Duodenal mucosa (tissue), 2 donors: ENCODE measurements around the gene CYP2W1.
"Not testable (repeated sequence)": the region's sequence is repeated elsewhere in the genome, so short reads cannot be mapped to it uniquely, and the experiment has no call there.

Source experiments
- H3K27ac ChIP-seq: one replicate; pipeline ENCODE4 v1.7.0; 2013; ENCODE audit warnings: low read depth, low read length
- H3K27me3 ChIP-seq, 2 donors: one replicate each; pipeline ENCODE4 v1.7.0; 2013; ENCODE audit warnings: low read length in 2 of 2, control low read depth in 1 of 2; ENCODE audit not compliant: insufficient read depth in 2 of 2, control insufficient read depth in 1 of 2
- H3K36me3 ChIP-seq, 2 donors: one replicate each; pipeline ENCODE4 v1.7.0; 2013; ENCODE audit warnings: low read length in 2 of 2, control low read depth in 1 of 2; ENCODE audit not compliant: insufficient read depth in 2 of 2, control insufficient read depth in 1 of 2
- H3K4me1 ChIP-seq, 2 donors: one replicate each; pipeline ENCODE4 v1.7.0; 2013; ENCODE audit warnings: low read length in 2 of 2, control low read depth in 1 of 2; ENCODE audit not compliant: insufficient read depth in 2 of 2, control insufficient read depth in 1 of 2
- H3K4me3 ChIP-seq, 2 donors: one replicate each; pipeline ENCODE4 v1.7.0; 2013; ENCODE audit warnings: low read length in 2 of 2, low read depth in 1 of 2
- H3K9ac ChIP-seq, 2 donors: one replicate each; pipeline ENCODE4 v1.7.0; 2013; ENCODE audit warnings: low read length in 2 of 2, low read depth in 1 of 2
- H3K9me3 ChIP-seq, 2 donors: one replicate each; pipeline ENCODE4 v1.7.0; 2013; ENCODE audit warnings: low read length in 2 of 2, control low read depth in 1 of 2; ENCODE audit not compliant: control insufficient read depth in 1 of 2

Gene CYP2W1

DNA sequence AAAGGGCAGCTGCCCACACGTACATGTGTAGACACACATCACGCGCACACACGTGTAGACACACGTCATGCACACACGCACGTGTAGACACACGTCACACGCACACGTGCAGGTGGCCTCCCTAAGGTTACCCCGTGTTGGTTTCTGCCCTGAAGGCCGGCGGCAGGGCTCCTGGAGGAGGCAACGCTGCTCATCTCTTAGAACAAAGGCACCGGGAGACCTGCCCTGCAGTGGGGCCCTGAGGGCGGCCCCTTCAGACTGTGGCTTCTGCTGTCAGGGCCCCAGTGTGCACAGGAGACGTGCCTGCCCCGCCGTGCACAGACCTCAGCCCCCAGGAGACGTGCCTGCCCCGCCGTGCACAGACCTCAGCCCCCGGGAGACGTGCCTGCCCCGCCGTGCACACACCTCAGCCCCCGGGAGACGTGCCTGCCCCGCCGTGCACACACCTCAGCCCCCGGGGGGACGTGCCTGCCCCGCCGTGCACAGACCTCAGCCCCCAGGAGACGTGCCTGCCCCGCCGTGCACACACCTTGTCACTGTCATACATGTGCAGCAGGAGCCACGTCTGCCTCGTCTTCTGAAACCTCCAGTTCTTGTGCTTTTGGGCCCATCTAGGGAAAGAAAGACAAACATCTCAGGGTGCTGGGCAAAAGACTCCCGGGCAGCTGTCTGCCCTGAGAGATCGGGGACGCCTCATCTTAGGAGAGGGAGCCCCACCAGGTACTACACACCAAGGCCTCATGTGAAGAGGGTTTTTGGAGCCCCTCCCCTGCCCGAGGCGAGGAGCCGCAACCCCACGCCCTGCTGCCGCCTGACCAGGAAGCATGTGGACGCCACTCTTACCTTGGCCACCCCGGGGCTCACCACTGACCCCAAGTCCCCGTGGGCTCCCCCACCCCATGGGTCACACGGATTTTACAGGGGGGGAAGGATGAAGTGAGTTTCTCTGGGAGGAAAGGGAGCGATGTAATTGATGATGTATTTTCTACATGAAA lies 17.3 kb downstream of the CYP2W1 start:
- Histone ChIP-seq H3K27me3 (no peaks in the 10 kb centered on the region), H3K27ac (no peak overlapping the region), H3K4me3 (no peak overlapping the region), H3K36me3 (no peaks in the 10 kb centered on the region), H3K9ac (no peak overlapping the region), H3K9me3 (no peaks in the 10 kb centered on the region), H3K4me1 (no peaks in the 10 kb centered on the region)

DNA sequence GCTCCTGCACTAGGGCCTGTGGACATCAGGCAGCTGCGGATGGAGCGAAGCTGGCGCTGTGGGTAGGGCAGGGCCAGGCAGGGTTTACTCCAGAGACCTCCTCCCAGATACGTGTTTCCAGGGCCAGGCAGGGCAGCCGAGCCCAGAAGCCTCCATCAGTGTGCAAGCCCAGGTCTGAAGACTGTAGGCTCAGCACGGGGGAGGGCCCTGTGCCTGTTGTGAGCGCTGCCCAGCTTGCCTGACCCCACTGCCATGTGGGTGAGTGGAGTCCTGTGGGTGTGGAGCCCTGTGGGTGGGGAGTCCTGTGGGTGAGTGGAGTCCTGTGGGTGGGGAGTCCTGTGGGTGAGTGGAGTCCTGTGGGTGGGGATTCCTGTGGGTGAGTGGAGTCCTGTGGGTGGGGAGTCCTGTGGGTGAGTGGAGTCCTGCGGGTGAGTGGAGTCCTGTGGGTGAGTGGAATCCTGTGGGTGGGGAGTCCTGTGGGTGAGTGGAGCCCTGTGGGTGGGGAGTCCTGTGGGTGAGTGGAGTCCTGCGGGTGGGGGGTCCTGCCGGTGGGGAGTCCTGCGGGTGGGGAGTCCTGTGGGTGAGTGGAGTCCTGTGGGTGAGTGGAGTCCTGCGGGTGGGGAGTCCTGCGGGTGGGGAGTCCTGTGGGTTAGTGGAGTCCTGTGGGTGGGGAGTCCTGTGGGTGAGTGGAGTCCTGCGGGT lies 18.2 kb downstream of the CYP2W1 start:
- not testable (repeated sequence) for H3K36me3 ChIP-seq, H3K27me3 ChIP-seq, H3K27ac ChIP-seq, H3K4me3 ChIP-seq, H3K9ac ChIP-seq, H3K4me1 ChIP-seq, H3K9me3 ChIP-seq

DNA sequence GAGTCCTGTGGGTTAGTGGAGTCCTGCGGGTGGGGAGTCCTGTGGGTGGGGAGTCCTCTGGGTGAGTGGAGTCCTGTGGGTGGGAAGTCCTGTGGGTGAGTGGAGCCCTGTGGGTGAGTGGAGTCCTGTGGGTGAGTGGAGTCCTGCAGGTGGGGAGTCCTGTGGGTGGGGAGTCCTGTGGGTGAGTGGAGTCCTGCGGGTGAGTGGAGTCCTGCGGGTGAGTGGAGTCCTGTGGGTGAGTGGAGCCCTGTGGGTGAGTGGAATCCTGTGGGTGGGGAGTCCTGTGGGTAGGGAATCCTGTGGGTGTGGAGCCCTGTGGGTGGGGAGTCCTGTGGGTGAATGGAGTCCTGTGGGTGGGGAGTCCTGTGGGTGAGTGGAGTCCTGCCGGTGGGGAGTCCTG lies 19.0 kb downstream of the CYP2W1 start:
- H3K9me3 ChIP-seq, H3K9ac ChIP-seq, H3K27me3 ChIP-seq, H3K36me3 ChIP-seq, H3K4me3 ChIP-seq, H3K27ac ChIP-seq, H3K4me1 ChIP-seq: not testable (repeated sequence)

DNA sequence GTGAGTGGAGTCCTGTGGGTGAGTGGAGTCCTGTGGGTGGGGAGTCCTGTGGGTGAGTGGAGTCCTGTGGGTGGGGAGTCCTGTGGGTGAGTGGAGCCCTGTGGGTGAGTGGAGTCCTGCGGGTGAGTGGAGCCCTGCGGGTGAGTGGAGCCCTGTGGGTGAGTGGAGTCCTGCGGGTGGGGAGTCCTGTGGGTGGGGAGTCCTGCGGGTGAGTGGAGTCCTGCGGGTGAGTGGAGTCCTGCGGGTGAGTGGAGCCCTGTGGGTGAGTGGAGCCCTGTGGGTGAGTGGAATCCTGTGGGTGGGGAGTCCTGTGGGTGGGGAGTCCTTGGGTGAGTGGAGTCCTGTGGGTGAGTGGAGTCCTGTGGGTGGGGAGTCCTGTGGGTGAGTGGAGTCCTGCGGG lies 19.5 kb downstream of the CYP2W1 start:
- H3K9ac ChIP-seq, H3K9me3 ChIP-seq, H3K36me3 ChIP-seq, H3K4me3 ChIP-seq, H3K27me3 ChIP-seq, H3K4me1 ChIP-seq, H3K27ac ChIP-seq: not testable (repeated sequence)

DNA sequence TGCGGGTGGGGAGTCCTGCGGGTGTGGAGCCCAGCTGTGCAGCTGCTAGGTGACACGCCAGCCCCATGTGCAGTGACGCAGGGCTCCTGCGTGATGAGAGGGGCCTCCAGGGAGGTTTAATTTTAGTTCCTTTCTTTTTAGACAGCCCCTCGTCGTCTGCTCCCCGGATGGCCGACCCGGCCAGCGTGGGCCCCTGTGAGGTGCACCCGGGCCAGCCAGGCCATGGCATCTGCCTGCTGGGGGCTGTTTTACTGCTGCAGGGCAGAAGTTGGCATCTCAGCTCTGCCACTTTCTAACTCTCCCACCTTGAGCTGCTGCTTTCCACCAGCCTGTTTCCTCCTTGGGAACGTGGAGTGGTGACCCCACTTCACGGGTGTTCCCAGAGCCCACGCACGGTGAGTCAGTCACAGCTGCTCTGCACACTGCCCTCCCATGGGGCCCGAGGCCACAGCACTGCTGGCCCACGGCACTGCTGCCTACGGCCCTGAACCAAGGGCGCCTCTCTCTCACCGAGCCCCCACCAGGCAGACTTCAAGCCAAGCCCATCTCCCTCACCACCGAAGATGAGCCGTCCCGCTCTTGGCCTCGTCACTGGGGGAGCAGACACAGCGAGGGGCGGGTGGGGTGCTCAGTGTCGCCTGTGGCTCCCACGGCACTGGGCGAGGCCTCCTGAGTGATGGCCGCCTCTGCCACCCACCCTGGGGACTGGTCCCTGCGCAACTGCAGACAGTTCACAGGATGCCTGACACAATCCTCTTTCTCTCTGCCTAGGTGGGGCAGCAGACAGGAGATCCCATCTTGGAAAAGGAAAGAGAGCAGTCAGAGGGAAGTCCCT lies 21.3 kb downstream of the CYP2W1 start:
- Histone ChIP-seq H3K9me3 (no peaks in the 10 kb centered on the region), H3K36me3 (peaks cover 0 to 7% of the 10 kb centered on the region in 2 donors), H3K4me1 (no peaks in the 10 kb centered on the region), H3K27me3 (no peaks in the 10 kb centered on the region), H3K4me3 (no peak overlapping the region), H3K27ac (no peak overlapping the region), H3K9ac (no peak overlapping the region)

DNA sequence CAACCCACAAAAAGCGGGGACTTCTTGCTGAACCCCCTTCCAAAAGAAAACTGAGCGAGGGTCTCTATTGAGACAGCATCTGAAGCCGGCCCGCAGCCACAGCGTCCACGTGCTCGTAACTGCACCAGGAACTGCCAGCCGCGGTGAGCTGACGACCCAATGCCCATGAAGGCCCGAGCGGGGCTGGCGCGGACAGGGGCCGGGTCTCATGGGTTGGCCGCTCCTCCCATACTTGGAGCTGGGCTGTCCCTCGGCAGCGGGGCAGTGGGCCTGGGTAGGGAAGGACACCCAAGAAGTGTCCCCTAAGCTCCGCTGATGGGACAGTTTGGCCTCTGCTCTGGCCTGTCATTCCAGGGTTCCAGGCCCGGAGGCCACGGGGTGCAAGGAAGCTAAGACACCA lies 22.3 kb downstream of the CYP2W1 start:
- no peak overlapping the region for H3K27ac ChIP-seq
- no peak overlapping the region for H3K4me3 ChIP-seq
- no peaks in the 10 kb centered on the region for H3K9me3 ChIP-seq
- peaks cover 0 to 13% of the 10 kb centered on the region in 2 donors for H3K36me3 ChIP-seq
- H3K9ac ChIP-seq, result no peak overlapping the region
- H3K27me3 ChIP-seq, result no peaks in the 10 kb centered on the region
- H3K4me1 ChIP-seq, result no peaks in the 10 kb centered on the region

DNA sequence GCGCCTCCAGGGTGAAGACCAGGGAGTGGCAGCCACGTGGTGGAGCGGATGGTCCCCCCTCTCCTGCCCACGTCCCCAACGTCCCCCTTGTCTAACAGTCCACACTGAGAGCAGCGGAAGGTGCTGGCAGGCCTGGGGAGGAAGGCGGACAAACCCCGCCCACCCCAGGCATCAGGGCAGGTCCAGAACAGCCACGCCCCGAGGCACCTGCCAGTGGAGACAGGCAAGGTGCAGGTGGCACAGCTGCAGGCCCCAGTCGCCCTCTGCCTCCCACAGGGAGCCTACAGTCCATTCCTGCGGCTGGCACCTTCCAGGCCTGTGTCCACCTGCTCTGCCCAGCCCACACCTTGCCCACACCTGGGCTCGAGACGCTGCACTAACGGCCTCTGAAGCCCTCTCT lies 24.9 kb downstream of the CYP2W1 start:
- Histone ChIP-seq H3K9ac (no peak overlapping the region), H3K27me3 (no peaks in the 10 kb centered on the region), H3K27ac (no peak overlapping the region), H3K4me3 (no peak overlapping the region), H3K9me3 (no peaks in the 10 kb centered on the region), H3K36me3 (peaks cover 0 to 13% of the 10 kb centered on the region in 2 donors), H3K4me1 (no peaks in the 10 kb centered on the region)

DNA sequence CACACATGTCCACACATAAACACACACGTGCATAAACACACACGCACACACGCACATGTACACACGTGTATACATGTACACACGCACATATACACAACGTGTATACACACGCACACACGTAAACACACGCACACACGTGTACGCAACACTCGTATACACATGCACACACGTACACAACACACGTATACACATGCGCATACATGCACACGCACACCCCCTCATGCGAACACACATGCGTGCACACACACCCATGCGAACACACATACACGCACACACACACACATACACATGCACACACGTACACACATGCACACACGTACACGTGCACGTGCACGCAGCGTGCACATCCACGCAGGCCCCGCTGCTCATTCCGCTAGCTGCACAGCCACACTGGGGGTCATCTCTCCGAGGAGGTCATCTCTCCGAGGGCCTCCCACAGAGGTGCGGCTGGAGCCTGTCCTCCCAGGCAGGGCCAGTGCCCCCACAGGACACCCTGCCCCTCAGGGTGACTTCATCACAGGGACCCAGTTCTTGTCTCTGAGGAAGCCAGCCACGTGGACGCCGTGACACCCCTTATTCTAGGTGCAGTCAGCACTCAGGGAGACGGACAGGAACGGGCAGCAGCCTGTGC lies 25.9 kb downstream of the CYP2W1 start:
- Histone ChIP-seq H3K9ac (no peak overlapping the region), H3K27ac (no peak overlapping the region), H3K27me3 (no peaks in the 10 kb centered on the region), H3K4me1 (no peaks in the 10 kb centered on the region), H3K36me3 (peaks cover 0 to 13% of the 10 kb centered on the region in 2 donors), H3K4me3 (no peak overlapping the region), H3K9me3 (no peaks in the 10 kb centered on the region)

DNA sequence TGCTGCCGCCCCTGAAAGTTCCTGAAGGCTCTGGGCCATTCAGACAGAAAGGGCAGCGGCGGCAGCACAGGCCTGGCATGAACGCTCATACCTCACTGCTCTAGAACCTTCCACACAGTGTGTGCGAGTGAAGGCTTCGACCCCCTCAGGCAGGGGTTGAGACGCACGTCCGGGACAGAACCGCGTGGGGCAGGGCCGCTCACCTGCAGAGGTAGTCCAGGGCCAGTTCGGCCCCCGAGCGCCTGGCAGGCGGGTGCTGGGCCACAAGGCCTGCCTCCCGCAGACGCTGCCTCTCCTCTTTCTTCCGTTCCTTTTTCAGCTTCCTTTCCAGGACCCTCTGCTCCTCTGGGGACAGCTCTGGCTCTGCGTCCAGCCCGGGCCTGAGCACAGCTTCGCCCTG lies 26.8 kb downstream of the CYP2W1 start:
- Histone ChIP-seq H3K4me1 (no peaks in the 10 kb centered on the region), H3K9me3 (no peaks in the 10 kb centered on the region), H3K4me3 (no peak overlapping the region), H3K36me3 (peaks cover 0 to 13% of the 10 kb centered on the region in 2 donors), H3K27ac (no peak overlapping the region), H3K9ac (no peak overlapping the region), H3K27me3 (no peaks in the 10 kb centered on the region)
